Measurements from ENCODE around the gene DTNBP1.
A peak's percentile ranks its signal among the peaks of the same experiment; 100 is the strongest.

DTNBP1 gene

GRCh38 chr6:15662326-15663129 lies at the start of gene DTNBP1:
TSS of gene DTNBP1 (minus strand) at chr6:15663028. CDS start at chr6:15662869, 159 bp downstream.
- DNase-seq (ENCODE audit: low spot score) = peak; percentile 68

- no peak for DNase-seq (ENCODE audit: low spot score)
Measured at GRCh38 chr6:15709651-15710269, 46.9 kb upstream of the DTNBP1 start.

GRCh38 chr6:15708231-15708630 lies 45.4 kb upstream of the DTNBP1 start:
- DNase-seq (ENCODE audit: low spot score) = no peak

- DNase-seq (ENCODE audit: low spot score) = no peak
Measured at GRCh38 chr6:15705981-15706380, 43.2 kb upstream of the DTNBP1 start.

- no peak for DNase-seq (ENCODE audit: low spot score)
Measured at GRCh38 chr6:15698471-15698870, 35.6 kb upstream of the DTNBP1 start.

- no peak for DNase-seq (ENCODE audit: low spot score)
Measured at GRCh38 chr6:15697895-15698294, 35.1 kb upstream of the DTNBP1 start.

- peak; percentile 84 for DNase-seq (ENCODE audit: low spot score)
Measured at GRCh38 chr6:15691250-15691869, 28.5 kb upstream of the DTNBP1 start.

- no peak for DNase-seq (ENCODE audit: low spot score)
Measured at GRCh38 chr6:15690510-15690909, 27.7 kb upstream of the DTNBP1 start.

- DNase-seq (ENCODE audit: low spot score) = no peak
Measured at GRCh38 chr6:15689586-15690482, 27.0 kb upstream of the DTNBP1 start.

- DNase-seq (ENCODE audit: low spot score) = no peak
Measured at GRCh38 chr6:15685619-15686018, 22.8 kb upstream of the DTNBP1 start.

- peak; percentile 5 for DNase-seq (ENCODE audit: low spot score)
Measured at GRCh38 chr6:15682965-15683822, 20.4 kb upstream of the DTNBP1 start.

GRCh38 chr6:15681946-15682345 lies 19.1 kb upstream of the DTNBP1 start:
- no peak for DNase-seq (ENCODE audit: low spot score)

- DNase-seq (ENCODE audit: low spot score) = no peak
Measured at GRCh38 chr6:15678514-15678913, 15.7 kb upstream of the DTNBP1 start.

GRCh38 chr6:15677822-15678221 lies 15.0 kb upstream of the DTNBP1 start:
- no peak for DNase-seq (ENCODE audit: low spot score)

- no peak for DNase-seq (ENCODE audit: low spot score)
Measured at GRCh38 chr6:15675536-15676220, 12.8 kb upstream of the DTNBP1 start.

GRCh38 chr6:15674690-15675386 lies 12.0 kb upstream of the DTNBP1 start:
- no peak for DNase-seq (ENCODE audit: low spot score)

- DNase-seq (ENCODE audit: low spot score) = no peak
Measured at GRCh38 chr6:15673666-15674065, 10.8 kb upstream of the DTNBP1 start.

GRCh38 chr6:15672818-15673217 lies 10.0 kb upstream of the DTNBP1 start:
- no peak for DNase-seq (ENCODE audit: low spot score)

- no peak for DNase-seq (ENCODE audit: low spot score)
Measured at GRCh38 chr6:15672291-15672690, 9.5 kb upstream of the DTNBP1 start.

GRCh38 chr6:15668918-15669317 lies 6.1 kb upstream of the DTNBP1 start:
- no peak for DNase-seq (ENCODE audit: low spot score)
